ENCODE measurements around the gene ZFAND3.

DNA sequence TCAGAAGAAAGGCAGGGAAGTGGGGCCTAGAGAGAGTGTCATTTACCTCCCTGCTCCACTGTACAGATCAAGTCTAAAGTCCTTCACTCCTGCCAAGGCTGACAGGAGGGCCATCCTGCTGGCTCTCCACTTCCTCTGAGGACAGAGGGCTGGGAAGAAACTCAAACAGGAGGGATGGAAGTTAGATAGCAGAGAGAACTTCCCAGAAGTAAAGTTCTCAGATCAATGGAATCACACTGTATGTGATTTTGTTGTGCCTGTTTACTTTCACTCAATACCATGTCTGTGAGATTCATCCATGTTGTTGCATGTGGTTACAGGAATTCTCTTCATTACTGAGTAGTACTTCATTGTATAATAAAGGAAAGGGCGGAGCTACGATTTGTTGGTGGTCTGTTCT is 32.3 kb upstream of the ZFAND3 start:
- TF ChIP-seq POLR2AphosphoS5 (IDR thresholded peaks at IDR 0.05; ENCODE audit: low read depth) (no peak), CTCF (conservative IDR thresholded peaks at IDR 0.05; ENCODE audit: low read depth in 2 of 2) (no peak), EZH2phosphoT487 (IDR thresholded peaks at IDR 0.05; ENCODE audit: unreplicated experiment) (no peak), CREB1 (CRISPR knock-in tag; IDR thresholded peaks at IDR 0.05; ENCODE audit: low read depth) (no peak), ETS1 (IDR thresholded peaks at IDR 0.05) (no peak), EZH2 (IDR thresholded peaks at IDR 0.05; ENCODE audit: low read depth, unreplicated experiment) (no peak), NANOG (IDR thresholded peaks at IDR 0.05; ENCODE audit: borderline replicate concordance) (no peak), JUNB (IDR thresholded peaks at IDR 0.05; ENCODE audit: unreplicated experiment) (no peak), ZNF331 (CRISPR knock-in tag; IDR thresholded peaks at IDR 0.05; ENCODE audit: low read depth) (no peak), ZNF462 (CRISPR knock-in tag; IDR thresholded peaks at IDR 0.05) (no peak), STAT1 (IDR thresholded peaks at IDR 0.05; ENCODE audit: unreplicated experiment) (no peak)
- TF ChIP-seq, protein P1, sequence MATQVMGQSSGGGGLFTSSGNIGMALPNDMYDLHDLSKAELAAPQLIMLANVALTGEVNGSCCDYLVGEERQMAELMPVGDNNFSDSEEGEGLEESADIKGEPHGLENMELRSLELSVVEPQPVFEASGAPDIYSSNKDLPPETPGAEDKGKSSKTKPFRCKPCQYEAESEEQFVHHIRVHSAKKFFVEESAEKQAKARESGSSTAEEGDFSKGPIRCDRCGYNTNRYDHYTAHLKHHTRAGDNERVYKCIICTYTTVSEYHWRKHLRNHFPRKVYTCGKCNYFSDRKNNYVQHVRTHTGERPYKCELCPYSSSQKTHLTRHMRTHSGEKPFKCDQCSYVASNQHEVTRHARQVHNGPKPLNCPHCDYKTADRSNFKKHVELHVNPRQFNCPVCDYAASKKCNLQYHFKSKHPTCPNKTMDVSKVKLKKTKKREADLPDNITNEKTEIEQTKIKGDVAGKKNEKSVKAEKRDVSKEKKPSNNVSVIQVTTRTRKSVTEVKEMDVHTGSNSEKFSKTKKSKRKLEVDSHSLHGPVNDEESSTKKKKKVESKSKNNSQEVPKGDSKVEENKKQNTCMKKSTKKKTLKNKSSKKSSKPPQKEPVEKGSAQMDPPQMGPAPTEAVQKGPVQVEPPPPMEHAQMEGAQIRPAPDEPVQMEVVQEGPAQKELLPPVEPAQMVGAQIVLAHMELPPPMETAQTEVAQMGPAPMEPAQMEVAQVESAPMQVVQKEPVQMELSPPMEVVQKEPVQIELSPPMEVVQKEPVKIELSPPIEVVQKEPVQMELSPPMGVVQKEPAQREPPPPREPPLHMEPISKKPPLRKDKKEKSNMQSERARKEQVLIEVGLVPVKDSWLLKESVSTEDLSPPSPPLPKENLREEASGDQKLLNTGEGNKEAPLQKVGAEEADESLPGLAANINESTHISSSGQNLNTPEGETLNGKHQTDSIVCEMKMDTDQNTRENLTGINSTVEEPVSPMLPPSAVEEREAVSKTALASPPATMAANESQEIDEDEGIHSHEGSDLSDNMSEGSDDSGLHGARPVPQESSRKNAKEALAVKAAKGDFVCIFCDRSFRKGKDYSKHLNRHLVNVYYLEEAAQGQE (IDR thresholded peaks at IDR 0.05; ENCODE audit: unreplicated experiment), result no peak

Data from GM23338 (cell line).